C4-2B (cell line): ENCODE measurements around the gene THADA.

ENCODE experiments used
- CTCF ChIP-seq: fragments of 450-650 bp; conservative IDR thresholded peaks from 2 replicates; pipeline ENCODE4 v1.5.1; 2017; ENCODE audit warnings: mild to moderate bottlenecking
- ZFX ChIP-seq: fragments of 450-650 bp; IDR thresholded peaks from 2 replicates; pipeline ENCODE4 v1.6.1; 2017

DNA sequence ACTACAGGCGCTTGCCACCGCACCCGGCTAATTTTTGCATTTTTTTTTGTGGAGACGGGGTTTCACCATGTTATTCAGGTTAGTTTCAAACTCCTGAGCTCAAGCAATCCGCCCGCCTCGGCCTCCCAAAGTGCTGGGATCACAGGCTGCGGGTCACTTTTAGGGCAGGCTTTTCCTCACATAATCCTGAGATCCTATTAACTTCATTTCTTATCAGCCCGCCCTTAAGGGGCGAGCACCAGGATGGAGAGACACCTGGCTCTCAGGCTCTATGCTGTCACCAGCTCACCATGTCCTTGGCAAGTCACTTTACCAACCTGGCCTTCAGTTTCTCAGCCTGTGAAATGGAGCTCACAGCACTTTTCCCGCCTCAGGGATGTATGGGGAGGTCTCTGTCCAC, 392.5 kb downstream of the THADA start:
- TF ChIP-seq ZFX (no peak), CTCF (no peak)
